GM19240 (cell line): ENCODE results near the gene SPNS3.

Experiments
- DNase-seq: peaks from one replicate; pipeline ENCODE4 v3.0.0; 2011; ENCODE audit warnings: low spot score; ENCODE audit not compliant: insufficient read length

SPNS3 gene, protein sequence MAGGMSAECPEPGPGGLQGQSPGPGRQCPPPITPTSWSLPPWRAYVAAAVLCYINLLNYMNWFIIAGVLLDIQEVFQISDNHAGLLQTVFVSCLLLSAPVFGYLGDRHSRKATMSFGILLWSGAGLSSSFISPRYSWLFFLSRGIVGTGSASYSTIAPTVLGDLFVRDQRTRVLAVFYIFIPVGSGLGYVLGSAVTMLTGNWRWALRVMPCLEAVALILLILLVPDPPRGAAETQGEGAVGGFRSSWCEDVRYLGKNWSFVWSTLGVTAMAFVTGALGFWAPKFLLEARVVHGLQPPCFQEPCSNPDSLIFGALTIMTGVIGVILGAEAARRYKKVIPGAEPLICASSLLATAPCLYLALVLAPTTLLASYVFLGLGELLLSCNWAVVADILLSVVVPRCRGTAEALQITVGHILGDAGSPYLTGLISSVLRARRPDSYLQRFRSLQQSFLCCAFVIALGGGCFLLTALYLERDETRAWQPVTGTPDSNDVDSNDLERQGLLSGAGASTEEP

DNA sequence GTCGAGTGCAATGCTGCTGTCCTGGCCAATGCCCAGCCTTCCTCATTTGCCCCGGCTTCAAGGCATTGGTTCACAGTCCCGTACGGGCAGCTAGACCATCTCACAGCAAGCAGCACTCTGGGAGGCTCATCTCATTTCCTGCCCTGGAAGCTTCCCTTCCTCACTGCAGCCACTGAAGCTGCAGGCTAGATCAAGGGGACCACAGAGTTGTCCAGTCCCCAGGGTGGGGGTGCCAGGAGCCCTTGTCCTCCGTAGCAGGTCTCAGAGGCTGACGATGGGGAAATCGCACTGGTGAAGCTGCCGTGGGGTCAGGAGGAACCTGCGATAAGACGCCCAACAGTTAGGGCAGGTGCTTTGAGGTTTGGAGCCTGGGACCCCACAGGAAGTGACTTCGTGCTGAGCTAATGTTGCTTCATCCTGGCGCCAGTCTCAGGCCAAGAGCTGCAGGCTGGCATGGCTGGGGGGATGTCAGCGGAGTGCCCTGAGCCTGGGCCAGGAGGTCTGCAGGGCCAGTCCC is at the start of gene SPNS3:
Gene SPNS3, plus strand, starts transcription at position 426 of the 517 bp plus-strand sequence. Its CDS starts 28 bp downstream, at position 454.
- DNase-seq, result no peak

DNA sequence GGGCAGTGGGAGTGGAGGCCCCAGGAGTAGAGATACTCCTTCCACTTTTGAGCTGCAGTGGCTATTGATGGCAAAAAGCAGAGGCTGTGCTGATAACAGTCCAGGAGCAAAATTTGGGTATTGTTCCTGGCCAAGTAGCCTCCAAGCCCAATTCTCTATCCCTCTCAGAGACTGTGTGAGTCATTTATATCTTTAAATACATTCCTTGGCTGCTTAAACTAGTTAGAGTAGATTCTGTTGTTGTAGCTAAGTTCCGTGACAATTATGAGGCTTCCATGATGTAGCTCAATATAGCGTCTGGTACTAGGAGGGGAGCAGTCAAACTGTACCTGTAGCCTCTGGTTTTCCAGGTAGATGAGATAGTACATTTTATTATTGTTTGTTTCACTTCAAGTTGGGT is 47.3 kb upstream of the SPNS3 start:
- no peak for DNase-seq

DNA sequence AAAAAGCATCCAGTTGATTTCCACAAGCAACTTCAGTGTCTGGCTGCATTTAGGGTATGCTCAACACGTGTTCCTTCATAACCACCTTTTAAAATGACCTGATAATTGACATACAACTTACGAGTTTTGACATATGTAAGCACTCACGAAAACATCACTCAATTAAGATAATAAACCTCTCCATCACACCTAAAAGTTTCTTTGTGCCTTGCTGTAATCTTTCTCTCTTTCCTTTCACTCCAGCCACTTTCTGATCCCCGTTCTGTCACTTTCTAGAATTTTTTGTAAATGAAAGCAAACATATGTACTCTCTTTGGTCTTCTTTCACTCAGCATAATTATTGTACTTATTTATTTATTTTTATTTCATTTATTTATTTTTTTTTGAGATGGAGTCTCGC is 46.6 kb upstream of the SPNS3 start:
- DNase-seq, result no peak

DNA sequence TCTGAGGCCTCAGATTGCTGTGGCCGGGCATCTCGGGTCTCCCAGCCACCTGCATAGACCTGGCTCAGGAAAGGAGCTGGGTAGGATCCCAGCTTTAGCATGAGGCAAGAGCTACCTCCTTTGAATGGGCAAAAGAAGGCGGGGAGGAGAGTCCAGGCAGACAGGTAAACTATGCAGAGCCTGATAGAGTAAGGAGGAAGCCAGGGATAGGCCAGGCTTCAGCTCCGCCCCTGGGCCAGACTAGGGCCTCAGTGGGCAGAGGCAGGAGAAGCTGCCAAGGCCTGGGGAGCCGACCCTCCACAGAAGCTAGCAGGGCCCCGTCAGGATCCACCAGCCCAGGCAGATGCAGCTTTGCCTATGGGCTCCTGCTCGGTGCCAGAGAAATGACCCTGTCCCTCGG is 44.7 kb upstream of the SPNS3 start:
- DNase-seq, result no peak

DNA sequence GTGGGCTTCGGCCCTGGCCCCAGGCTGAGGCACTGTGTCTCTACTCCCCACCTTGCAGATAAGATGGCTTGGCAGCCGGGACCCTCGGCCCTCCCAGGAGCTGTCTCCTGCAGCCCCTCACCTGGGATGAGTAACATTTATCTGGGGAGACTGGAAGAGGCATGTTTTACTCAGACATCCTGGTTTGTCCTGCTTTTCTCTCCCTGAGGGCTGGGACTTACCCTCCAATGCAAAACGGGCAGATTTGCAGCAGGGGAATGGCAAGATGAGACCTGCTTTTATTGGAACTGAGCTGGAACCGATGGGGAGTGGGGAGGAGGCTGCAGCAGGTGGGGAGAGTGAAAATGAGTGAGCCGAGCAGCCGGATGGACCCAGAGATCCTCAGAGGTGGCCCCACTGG is 39.9 kb upstream of the SPNS3 start:
- no peak for DNase-seq

DNA sequence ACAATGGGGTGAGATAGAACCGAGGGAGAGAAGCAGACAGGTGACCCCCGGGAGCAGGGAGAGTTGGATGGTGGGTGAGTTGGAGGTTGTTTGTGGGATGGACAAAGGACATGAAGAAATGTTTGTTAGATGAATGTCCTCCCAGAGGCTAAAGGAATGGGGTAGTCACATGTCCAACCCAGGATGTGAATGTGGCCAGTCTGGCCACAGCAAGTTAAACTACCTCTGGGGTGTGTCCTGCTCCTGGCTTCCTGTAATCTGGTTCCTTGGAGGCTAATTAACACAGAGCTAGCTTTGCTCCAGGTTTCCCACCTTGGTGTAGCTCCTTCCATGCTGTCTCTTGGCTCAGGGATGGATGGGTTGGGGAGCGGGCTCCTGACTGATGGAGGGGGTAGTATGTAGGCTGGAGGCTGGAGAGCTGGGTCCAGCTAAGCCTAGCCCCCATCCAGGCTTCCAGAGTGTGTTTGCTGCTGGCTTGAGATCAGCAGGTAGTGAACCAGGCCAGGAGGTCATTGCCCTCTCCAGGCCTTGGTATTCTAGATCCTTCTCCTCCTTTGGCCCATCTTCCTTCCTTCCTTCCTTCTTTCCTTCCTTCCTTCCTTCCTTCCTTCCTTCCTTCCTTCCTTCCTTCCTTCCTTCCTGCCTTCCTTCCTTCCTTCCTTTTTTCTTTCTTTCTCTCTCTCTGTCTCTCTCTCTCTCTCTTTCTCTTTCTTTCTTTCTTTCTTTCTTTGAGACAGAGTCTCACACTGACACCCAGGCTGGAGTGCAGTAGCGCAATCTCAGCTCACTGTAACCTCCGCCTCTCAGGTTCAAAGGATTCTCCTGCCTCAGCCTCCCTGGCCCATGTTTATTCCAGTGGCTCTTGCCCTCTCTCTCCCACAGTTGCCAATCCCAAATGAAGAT is 39.3 kb upstream of the SPNS3 start:
- DNase-seq, result no peak

DNA sequence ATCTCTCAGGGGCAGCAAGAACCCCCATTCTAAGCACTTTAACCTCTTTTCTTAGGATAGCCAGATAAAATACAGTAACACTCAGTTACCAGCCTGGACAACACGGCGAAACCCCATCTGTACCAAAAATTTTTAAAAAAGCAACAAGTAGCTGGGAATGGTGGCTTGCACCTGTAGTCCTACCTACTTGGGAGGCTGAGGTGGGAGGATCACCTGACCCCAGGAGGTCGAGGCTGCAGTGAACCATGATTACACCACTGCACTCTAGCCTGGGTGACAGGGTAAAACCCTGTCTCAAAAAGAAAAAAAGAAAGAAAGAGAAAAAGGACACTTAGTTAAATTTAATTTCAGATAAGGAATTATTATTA is 38.6 kb upstream of the SPNS3 start:
- DNase-seq, result no peak

DNA sequence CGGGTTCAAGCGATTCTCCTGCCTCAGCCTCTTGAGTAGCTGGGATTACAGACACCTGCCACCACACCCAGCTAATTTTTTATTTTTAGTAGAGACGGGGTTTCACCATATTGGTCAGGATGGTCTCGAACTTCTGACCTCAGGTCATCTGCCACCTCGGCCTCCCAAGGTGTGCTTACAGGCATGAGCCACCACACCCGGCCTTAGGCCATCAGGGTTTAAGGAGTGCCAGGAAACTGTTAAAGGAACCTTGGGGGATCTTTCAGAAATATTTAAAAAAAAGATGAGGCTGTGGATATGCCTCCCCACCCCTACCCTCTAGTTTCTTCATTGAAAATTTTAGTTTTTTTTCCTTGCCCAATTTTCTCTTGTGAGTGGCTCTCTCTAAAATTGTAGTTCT is 35.9 kb upstream of the SPNS3 start:
- no peak for DNase-seq

DNA sequence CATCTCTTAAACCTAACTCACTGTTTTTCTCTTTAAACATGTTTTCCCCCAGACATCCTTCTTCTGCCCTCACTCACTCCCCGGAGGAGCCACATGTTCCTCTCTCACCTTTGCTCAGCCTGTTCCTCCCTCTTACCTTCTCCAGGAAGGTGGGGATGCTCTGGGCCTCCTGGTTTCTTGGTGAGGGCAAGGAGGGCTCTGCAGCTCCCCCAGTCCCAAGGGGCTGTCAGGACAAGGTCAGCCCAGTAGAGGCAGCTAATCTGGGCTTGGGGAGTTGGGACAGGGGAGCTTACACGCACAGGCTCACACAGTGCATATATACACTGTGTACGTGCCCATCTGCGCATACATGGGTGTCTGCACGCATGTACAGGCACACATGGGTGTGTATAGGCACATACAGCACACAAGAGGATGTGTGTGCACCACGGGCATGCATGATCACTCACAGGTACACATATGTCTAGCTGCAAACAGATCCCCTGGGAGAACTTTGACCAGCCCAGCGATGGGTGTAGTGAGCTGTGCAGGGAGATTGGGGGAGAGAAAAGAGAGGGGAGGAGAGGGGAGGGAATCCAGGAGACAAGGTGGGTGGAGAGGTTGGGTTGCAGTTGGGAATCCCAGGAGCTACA is 28.6 kb upstream of the SPNS3 start:
- DNase-seq, result no peak

DNA sequence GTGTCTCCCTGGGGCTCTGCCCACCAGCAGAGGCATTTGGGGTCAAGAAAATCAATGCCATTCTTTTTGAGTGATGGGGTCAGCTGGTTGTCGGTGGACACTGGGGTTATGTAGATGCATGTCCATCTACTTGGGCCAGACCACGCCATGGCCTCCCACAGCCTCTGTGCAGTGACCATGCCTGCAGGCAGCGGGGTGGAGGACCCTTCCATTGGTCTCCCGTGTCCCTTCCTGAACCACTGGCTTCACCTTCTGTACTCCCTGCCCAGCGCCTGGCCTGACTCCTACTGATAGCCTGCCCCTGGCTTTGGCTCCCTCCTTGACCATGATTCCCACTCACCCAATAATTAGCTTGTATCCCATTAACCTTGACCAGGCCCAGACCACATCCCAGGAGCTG is 28.0 kb upstream of the SPNS3 start:
- no peak for DNase-seq

DNA sequence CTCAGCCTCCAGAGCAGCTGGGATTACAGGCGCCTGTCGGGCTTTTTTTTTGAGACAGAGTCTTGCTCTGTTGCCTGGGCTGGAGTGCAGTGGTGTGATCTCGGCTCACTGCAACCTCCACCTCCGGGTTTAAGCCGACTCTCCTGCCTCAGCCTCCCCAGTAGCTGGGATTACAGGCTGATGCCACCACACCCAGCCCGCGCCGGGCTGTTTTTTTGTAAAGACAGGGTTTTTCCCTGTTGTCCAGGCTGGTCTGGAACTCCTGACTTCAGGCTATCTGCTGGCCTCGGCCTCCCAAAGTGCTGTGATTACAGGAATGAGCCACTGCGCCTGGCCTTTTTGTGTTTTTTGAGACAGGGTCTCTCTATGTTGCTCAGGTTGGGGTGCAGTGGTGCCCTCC is 27.4 kb upstream of the SPNS3 start:
- DNase-seq, result no peak

DNA sequence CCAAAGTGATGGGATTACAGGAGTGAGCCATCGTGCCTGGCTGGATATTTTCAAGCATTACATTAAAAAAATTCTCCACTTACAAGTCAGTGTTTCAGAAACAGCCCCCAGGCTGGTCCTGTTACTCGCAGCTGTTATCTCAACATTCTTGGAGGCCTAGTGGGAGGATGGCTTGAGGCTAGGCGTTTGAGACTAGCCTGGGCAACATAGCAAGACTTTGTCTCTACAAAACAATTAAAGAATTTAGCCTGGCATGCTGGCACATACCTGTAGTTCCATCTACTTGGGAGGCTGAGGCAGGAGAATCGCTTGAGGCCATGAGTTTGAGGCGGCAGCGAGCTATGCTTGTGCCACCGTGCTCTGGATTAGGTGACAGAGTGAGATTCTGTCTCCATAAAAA is 26.5 kb upstream of the SPNS3 start:
- DNase-seq, result no peak

DNA sequence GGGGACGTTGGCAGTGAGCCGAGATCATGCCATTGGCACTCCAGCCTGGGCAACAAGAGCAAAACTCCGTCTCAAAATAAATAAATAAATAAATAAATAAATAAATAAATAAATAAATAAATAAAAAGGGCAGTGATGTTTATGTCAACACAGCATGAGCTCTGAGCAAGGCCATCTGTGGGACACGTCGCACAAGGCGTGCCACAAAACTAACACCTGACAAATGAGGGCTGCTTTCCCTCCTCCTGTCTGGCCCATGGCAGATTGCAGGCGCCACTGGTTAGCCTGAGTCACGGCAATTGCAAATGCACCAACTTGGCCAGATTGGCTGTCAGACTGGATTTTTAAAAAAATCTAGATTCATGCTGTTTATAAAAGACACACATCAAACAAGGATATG is 25.9 kb upstream of the SPNS3 start:
- no peak for DNase-seq

DNA sequence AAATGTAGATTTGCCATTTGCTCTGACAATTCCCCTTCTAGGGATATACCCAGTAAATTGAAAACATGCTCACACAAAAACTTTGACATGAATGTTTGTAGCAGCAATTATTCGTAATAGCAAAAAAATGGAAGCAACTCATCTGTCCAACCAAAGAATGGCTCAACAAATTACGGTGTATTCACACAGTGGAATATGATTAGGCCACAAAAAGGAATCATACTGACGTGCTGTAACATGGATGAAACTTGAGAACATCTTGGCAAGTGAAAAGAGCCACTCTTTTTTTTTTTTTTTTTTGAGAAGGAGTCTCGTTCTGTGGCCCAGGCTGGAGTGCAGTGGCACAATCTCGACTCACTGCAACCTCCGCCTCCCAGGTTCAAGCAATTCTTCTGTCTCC is 24.1 kb upstream of the SPNS3 start:
- no peak for DNase-seq

DNA sequence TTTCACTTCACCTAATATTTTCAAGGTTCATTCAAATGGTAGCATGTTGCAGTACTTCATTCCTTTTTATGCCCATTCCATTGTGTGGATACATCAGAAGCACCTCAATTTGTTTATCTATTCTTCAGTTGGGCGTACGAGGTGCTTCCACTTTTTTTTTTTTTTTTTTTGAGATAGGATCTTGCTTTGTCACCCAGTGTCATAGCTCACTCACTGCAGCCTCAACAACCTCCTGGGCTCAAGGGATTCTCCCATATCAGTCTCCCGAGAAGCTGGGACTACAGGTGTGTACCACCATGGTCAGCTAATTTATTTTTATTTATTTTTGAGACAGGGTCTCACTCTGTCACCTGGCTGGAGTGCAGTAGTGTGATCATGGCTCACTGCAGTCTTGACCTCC is 22.5 kb upstream of the SPNS3 start:
- no peak for DNase-seq

DNA sequence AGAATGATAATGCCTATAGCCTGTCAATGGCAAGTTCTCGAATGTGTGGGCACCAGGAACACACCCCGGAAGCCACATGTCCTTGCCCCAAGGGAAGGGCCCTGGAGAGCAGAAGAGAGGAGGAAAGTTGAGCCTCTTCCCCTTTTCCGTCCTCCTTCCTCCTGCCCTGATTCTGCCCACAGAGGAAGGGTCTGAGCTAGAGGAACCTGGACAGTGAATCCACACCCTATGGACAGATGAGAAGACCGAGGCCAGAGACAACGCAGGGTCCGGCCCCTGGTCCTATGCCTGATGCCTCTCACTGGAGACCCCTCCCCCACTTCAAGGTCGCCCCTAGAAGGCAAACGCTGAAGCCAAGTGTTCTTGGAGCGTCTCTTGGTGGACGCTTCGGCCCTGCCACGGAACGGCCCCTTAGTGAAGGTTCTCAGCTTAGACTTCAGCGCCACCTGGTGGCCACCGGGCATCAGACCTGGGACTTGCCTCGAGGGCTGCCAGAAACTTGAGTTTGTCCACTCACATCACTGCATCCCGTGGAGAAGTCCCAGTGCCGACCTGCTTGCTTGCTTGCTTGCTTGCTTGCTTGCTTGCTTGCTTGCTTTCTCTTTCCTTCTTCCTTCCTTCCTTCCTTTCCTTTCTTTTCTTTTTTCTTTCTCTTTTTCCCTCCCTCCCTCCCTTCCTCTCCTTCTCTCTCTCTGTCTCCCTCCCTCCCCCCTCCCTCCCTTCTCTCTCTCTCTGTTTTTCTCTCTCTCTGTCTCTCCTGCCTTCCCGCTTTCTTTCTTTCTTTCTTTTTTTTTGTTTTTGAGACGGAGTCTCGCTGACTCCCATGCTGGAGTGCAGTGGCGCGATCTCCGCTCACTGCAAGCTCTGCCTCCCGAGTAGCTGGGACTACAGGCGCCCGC is 20.6 kb upstream of the SPNS3 start:
- DNase-seq, result peak; percentile 86

DNA sequence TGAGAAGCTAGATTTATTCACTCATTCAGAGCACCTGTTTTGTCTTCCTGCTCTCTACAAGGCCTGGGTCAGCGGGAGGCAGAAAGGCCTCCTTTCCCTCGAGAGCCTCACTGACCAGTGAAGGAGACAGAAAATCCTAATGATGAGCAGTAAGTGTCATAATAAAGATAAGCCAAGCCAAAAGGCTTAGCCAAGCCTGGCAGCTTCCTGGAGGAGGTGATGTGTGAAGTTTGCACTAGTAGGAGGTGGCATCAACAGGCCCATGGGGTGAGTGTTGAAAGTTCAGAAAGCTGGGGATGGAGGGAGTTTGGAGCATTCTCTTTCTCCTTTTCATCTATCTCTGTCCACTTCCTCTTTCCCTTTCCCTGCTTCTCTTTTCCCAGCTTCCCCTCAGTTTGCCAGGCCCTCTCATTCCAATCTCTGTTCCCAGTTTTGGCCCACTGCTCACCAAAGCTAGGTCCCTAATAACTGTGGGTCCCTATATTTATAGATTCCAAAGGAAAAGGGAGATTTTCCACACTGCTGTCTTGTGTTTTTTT is 16.5 kb upstream of the SPNS3 start:
- DNase-seq, result no peak

DNA sequence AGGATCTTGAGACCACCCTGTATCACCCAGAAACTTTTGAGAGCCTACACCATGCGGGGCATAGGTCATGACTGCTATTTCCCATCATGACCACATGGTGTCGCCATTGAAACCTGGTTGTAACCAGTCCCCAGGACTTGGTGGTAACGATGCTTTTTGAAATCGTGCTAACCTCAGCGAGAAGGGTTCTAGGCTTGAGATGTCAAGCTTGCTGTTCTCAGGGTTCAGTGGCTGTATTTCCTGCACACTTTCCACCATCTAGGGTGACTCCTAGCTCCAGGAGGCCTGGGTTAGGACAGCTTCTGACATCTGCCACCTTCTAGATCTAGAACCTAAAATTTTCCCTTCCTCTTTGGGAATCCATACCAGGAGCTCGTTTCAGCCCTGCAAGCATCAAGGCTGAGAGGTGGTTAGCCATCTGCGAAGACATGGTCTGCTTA is 13.0 kb upstream of the SPNS3 start:
- peak; percentile 56 for DNase-seq

DNA sequence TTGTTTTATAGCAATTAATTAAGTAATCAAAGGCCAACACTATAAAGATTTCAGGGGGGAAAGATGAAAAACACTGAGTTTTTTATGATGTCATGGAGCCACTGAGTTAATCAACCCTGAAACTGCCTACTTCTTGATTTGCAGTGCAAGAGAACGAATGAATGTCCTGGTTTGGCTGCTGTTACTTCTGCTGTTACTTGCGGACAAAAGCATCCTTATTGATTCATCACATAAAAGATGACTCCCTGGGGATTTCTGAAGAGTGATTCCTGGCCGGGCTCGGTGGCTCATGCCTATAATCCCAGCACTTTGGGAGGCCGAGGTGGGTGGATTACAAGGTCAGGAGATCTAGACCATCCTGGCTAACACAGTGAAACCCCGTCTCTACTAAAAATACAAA is 10.9 kb upstream of the SPNS3 start:
- no peak for DNase-seq

DNA sequence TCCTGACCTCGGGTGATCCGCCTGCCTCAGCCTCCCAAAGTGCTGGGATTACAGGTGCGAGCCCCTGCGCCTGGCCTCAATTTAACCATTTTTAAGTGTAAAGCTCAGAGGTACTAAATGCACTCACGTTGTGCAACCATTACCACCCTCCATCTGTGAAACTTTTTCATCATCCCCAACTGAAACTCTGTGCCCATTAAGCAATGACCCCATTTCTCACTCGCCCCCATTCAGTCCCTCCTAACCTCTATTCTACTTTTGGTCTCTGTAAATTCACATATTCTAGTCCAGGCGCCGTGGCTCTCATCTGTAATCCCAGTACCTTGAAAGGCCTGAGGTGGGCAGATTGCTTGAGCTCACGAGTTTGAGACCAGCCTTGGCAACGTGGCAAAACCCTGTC is 8.3 kb upstream of the SPNS3 start:
- DNase-seq, result no peak
